ENCODE measurements around the gene FDX2.
A peak's percentile ranks its signal among the peaks of the same experiment; 100 is the strongest.

Gene FDX2

DNA sequence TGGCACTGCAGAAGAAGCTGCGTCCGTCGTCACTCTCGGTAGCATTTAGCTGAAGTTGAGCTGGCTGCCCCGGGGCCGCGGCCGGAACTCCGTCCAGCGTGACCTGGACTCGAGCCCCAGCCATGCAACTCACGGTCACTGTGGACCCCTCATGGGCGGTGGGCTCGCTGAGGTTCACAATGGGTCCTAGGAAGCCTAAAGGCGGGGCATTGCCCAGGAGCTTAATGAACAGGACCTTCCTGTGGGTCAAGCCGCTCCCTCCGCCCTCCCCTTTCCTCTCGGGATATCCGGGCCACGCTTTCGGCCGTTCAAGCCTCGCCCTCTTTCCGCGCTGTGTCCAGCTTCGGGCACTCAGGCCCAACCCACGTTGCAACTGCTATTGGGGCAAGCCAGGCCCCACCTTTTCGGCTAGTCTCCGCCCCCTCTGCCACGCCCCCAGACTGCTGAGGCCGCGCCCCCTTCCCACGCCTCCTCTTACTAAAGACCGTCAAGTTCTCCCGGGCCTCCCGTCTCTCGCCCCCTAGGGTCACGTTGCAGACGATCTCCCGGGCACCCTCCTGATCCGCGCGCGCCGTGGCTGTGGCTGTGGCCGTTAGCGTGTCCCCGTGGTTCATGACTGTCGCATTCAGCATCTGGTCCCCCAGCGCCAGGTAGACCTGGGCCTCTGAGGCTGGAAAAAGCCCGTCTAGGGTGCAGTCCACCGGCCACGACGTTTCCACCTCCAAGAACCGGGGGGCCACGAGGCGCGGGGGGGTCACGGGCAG, 19.0 kb upstream of the FDX2 start:
- CTCF ChIA-PET = interaction anchor here (0.9 to 4.4 kb wide), 10 partner anchors 10 to 75 kb away, joined by 3 to 24 read pairs (median 5); partner anchors contain the start of gene ICAM1
- TF ChIP-seq, protein P1, sequence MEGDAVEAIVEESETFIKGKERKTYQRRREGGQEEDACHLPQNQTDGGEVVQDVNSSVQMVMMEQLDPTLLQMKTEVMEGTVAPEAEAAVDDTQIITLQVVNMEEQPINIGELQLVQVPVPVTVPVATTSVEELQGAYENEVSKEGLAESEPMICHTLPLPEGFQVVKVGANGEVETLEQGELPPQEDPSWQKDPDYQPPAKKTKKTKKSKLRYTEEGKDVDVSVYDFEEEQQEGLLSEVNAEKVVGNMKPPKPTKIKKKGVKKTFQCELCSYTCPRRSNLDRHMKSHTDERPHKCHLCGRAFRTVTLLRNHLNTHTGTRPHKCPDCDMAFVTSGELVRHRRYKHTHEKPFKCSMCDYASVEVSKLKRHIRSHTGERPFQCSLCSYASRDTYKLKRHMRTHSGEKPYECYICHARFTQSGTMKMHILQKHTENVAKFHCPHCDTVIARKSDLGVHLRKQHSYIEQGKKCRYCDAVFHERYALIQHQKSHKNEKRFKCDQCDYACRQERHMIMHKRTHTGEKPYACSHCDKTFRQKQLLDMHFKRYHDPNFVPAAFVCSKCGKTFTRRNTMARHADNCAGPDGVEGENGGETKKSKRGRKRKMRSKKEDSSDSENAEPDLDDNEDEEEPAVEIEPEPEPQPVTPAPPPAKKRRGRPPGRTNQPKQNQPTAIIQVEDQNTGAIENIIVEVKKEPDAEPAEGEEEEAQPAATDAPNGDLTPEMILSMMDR (IDR thresholded peaks at IDR 0.05; ENCODE audit: insufficient read depth, low read length, missing control alignments) = peak; percentile 33
- DNase-seq (ENCODE audit: low read depth, low spot score) = peak; percentile 50
- POLR2A ChIA-PET = interaction anchor here (0.6 to 2.3 kb wide), 7 partner anchors 43 to 218 kb away, joined by 3 to 10 read pairs (median 4); partner anchors contain the start of genes ICAM1, ICAM5 and TYK2
- H3K4me3 ChIP-seq (ENCODE audit: low read depth, low read length) = peak overlapping the region; percentile 87

DNA sequence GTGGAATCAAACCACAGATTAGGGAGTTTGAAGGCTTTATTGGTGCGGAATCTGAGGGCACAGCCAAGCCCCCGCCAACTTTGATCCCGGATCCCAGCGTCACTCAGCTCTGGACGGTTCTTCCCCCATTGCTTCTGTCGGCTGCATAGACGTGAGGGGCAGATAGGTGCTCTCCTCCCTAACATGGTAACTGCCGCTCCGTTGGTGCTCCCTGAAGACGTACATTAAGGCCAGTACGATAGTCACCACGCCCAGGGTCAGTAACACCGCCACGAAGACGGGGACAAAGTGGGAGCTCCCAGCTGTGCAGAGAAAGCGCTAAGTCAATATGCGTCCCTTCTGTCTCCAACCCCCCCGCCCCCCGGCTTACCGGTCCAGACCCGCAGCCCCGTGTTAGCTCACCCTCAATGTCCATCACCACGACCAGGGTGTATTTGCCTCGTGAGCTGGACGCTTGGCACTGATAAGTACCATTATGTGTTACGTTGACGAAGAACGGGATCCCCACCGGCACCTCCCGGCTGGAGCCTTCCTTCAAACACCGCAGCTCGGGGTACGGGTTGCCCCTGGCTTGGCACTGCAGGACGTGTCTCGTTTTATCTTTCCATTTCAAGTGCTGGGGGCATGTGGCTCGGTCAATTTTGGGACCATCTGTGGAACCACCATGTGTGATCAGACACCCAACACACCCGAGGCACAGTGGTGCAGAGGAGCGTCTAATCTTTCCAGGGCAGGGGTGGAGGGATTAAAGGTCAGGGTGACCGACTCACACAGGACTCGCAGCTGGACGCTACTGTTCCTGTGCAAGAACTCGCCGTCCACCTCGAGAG, 18.2 kb upstream of the FDX2 start:
- DNase-seq (ENCODE audit: low read depth, low spot score) = no peak
- peak overlapping the region; percentile 87 for H3K4me3 ChIP-seq (ENCODE audit: low read depth, low read length)
- TF ChIP-seq, protein P1 (IDR thresholded peaks at IDR 0.05; ENCODE audit: insufficient read depth, low read length, missing control alignments) = no peak
- ChIA-PET CTCF (interaction anchor here (0.7 to 4.4 kb wide), 11 partner anchors 9 to 237 kb away, joined by 3 to 24 read pairs (median 5); partner anchors contain the start of gene ICAM1), POLR2A (interaction anchor here (0.6 to 2.3 kb wide), 11 partner anchors 9 to 217 kb away, joined by 3 to 10 read pairs (median 4); partner anchors contain the start of genes ICAM1, ICAM5 and TYK2)

DNA sequence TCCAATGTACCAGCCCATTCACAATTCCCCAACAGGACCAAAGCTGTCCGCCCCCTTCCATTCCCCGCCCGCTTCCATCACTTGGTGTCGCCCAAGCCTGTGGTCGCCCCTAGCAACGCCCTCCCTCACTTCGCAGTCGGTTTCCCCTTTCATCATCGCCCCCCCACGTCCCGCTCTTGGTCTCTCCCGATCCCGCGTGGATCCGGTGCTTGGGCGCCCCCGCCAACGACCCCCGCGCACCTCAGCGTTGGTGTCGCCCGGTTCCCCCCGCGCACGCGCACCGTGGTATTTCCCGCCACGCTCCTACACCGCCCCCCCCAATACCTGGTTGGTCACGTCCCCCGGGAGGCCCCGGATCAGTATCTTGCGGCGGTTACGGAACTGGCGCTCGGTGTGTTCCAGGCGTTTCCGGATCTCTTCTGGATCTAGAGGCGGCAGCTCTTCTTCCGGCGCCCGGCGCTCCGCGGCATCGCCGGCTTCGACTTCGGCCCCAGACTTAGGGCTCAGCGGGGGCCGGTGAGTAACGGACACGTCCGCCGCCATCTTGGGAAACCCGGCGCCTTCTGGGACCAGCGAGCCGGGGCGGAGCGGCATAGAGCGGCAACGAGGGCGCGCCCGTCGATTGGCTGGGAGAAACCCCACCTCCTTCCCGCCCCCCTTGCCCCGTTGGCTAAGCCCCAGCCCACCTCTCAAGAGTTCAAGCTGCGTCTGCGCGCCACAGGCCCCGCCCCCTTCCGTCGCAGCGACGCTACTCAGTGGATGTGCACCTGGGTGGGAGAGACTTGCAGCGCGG, 17.3 kb upstream of the FDX2 start, which contains the start of gene RAVER1:
RAVER1 (minus strand) TSS at position 565 of the 793 bp plus-strand sequence; CDS start at position 543, 22 bp downstream.
- H3K4me3 ChIP-seq (ENCODE audit: low read depth, low read length) = peak within 1 kb of the TSS; percentile 87
- CTCF ChIA-PET = interaction anchor here (0.6 to 4.4 kb wide), 9 partner anchors 18 to 237 kb away, joined by 3 to 24 read pairs (median 5); partner anchors contain the start of gene ICAM1
- TF ChIP-seq, protein P1 (IDR thresholded peaks at IDR 0.05; ENCODE audit: insufficient read depth, low read length, missing control alignments) = no peak
- POLR2A ChIA-PET = interaction anchor here (0.6 to 2.3 kb wide), 8 partner anchors 8 to 91 kb away, joined by 3 to 10 read pairs (median 4); partner anchors contain the start of genes ICAM1 and ICAM5
- DNase-seq (ENCODE audit: low read depth, low spot score) = peak; percentile 67

DNA sequence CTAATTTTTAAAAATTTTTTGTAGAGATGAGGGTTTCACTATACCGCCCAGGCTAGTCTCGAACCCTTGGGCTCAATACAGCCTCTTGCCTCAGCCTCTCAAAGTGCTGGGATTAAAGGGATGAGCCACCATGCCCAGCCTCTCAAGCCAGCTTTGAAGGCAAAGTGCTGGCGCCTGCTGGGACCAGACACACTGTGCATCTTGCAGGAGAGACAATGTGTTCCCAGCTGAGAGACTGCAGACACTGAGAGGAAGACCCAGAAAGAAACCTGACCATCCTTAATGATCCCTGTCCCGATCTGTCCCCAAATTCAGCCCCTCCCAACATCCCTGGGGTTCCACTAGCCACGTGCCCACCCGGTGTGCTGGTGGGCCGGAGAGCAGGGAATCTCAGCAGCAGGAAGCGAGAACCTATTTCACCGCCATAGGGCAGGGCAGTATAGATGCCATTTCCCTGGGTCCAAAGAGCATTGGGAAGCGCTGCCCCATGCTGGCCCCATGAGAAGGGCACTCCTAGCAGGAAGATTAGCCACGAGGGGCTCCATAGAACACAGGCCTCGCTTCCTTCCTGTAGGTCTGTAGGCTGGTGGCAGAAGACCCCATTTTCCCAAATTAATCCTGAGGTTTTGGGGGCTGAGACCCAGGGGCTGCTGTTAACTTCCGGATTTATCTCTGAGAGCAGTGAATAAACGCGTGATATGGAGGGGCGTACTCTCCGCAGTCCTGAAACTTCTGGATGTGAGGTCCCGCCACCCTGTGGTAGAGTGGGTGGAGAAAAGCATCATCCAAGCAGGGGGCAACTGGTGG, 16.5 kb upstream of the FDX2 start:
- ChIA-PET CTCF (interaction anchor here (0.6 to 4.4 kb wide), 6 partner anchors 14 to 73 kb away, joined by 3 to 21 read pairs (median 4); no protein-coding TSS in a partner anchor), POLR2A (interaction anchor here (1.4 kb wide), 1 partner anchor 55 kb away, joined by 5 read pairs; no protein-coding TSS in a partner anchor)
- DNase-seq (ENCODE audit: low read depth, low spot score) = no peak
- peak overlapping the region; percentile 87 for H3K4me3 ChIP-seq (ENCODE audit: low read depth, low read length)
- TF ChIP-seq, protein P1 (IDR thresholded peaks at IDR 0.05; ENCODE audit: insufficient read depth, low read length, missing control alignments) = no peak

DNA sequence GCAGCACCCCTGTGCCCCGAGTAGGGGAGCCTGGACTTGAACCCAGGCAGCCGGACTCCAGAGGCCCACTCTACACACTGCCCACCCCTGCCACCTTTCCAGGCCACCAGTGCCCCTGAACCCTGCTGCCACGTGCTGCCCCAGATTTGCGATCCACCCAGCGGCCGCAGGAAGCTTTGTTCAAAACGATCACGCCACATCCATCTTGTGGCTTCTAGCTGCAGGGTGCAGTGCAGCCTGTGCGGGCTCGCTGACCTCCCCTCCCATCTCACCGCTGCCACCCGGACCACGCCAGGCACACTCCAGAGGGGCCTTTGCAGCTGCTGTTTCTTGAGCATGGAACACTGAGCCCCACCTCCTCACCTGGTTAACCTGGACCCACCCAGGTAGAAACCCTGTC, 13.7 kb upstream of the FDX2 start:
- no peak for DNase-seq (ENCODE audit: low read depth, low spot score)
- no peak overlapping the region for H3K4me3 ChIP-seq (ENCODE audit: low read depth, low read length)
- POLR2A ChIA-PET = interaction anchor here (0.8 kb wide), 1 partner anchor 41 kb away, joined by 4 read pairs; no protein-coding TSS in a partner anchor
- CTCF ChIA-PET = interaction anchor here (1.4 to 1.9 kb wide), 2 partner anchors 38 to 60 kb away, joined by 5 read pairs; no protein-coding TSS in a partner anchor
- TF ChIP-seq, protein P1 (IDR thresholded peaks at IDR 0.05; ENCODE audit: insufficient read depth, low read length, missing control alignments) = no peak

All from AG04449 (cell line).